CD4-positive, alpha-beta T cell treated with Interleukin-6 for 4 hours (primary cell): ENCODE data around the gene SLC6A12.
"Not testable (repeated sequence)": the region's sequence is repeated elsewhere in the genome, so short reads cannot be mapped to it uniquely, and the experiment has no call there.

Source experiments
- DNase-seq: peaks from one replicate; pipeline ENCODE4 v3.0.0-alpha.2; 2020; ENCODE audit warnings: mixed read lengths

Gene SLC6A12

GRCh38 chr12:234019-234418, 20.1 kb upstream of the SLC6A12 start:
- no peak for DNase-seq

- no peak for DNase-seq
Observed at GRCh38 chr12:233615-233968, 19.6 kb upstream of the SLC6A12 start.

GRCh38 chr12:232731-233614, 19.0 kb upstream of the SLC6A12 start:
- DNase-seq = no peak

GRCh38 chr12:230925-231671, 17.1 kb upstream of the SLC6A12 start:
- DNase-seq = no peak

- no peak for DNase-seq
Observed at GRCh38 chr12:229441-230191, 15.7 kb upstream of the SLC6A12 start.

- DNase-seq = no peak
Observed at GRCh38 chr12:228846-229200, 14.9 kb upstream of the SLC6A12 start.

- DNase-seq = no peak
Observed at GRCh38 chr12:227923-228845, 14.2 kb upstream of the SLC6A12 start.

- DNase-seq = no peak
Observed at GRCh38 chr12:227286-227915, 13.4 kb upstream of the SLC6A12 start.

GRCh38 chr12:226401-226800, 12.4 kb upstream of the SLC6A12 start:
- DNase-seq = no peak

- DNase-seq = no peak
Observed at GRCh38 chr12:225012-225411, 11.1 kb upstream of the SLC6A12 start.

GRCh38 chr12:224330-224729, 10.4 kb upstream of the SLC6A12 start:
- no peak for DNase-seq

- DNase-seq = no peak
Observed at GRCh38 chr12:223841-224240, 9.9 kb upstream of the SLC6A12 start.

DNA sequence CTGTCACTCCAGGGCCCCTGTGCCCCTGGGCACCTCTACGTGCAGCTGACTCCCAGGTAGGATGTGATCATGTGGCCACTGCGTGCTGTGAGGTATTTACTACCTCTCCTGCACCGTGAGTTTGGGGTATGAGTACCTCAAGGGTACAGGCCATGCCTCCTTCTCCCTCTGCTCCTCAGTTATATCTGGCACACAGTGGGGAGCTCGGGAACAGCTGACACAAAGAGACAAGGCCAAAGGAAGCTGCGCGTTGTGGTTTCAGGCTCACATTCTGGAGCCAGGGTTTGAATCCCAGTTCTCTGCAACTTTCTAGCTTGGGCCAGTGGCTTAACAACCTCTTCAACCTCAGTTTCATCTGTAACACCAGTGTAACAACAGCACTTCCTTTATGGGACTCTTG, 7.8 kb upstream of the SLC6A12 start:
- no peak for DNase-seq

DNA sequence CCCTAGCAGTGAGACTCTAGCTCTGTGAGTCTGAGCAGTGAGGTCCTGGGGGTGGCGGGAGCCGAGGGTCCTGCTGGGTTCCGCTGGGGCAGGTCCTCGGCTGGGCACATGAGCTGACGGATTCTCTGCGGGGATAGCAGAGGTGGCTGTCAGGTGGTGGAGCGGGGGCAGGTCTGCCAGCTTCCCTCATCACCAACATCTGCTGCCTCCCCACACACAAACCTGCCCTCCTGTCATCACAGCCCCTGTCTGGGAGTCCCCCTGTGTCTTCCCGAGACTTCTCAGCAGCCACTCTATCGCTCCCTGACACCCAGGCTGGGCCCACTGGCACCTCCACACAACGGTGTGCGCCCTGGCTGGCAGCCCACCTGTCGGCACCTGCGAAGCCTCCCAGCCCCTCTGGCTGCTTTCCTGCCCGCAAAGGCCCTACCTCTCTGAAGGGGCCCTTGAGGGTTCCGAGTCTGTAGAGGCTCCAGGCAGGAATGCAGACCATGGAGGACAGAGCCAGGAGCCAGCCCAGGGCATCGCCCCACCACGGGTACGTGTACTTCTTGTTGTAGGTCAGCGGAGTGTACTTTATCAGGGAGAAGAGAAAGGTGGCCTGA, 7.1 kb upstream of the SLC6A12 start:
- DNase-seq = no peak

DNA sequence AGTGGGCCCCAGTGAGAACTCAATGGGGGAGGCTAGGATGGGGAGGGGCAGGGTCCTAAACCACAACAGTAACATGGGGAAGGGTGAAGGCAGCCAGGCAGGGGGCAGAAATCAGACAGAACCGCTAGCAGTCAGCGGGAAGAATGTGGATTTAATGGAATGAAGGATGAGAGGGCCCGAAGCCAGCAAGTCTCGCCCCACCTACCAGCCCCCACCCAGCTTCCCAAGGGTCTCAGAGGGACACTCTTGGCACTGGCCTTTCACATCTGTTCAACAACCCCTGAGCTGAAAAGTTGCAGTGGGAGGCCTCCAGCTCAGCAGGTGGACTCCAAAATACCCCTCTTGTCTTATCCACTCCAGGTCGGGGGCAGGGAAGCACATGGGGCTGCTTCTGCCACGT, 6.5 kb upstream of the SLC6A12 start:
- no peak for DNase-seq

DNA sequence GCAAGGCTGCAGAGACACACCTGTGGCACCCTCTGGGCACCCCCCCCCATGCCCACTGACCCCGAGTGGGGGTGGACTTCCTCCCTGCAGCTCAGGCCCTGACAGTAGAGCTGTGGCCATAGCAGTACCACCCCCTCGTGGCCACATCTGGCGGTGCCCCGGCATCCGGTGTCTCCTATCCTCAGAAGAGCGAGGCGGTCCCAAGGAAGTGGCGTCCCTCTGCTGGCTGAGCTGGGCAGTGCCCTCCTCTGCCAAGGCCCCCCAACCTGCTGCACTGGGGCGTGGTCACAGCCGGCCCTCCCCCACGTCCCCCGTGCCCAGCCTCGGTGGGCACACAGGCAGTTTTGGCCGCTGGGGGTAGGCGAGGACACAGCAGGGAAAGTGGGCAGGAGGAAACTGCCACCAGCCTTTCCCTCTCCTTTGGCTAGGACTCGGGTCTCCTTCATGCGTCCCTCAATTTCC, 6.0 kb upstream of the SLC6A12 start:
- DNase-seq = peak; percentile 19

DNA sequence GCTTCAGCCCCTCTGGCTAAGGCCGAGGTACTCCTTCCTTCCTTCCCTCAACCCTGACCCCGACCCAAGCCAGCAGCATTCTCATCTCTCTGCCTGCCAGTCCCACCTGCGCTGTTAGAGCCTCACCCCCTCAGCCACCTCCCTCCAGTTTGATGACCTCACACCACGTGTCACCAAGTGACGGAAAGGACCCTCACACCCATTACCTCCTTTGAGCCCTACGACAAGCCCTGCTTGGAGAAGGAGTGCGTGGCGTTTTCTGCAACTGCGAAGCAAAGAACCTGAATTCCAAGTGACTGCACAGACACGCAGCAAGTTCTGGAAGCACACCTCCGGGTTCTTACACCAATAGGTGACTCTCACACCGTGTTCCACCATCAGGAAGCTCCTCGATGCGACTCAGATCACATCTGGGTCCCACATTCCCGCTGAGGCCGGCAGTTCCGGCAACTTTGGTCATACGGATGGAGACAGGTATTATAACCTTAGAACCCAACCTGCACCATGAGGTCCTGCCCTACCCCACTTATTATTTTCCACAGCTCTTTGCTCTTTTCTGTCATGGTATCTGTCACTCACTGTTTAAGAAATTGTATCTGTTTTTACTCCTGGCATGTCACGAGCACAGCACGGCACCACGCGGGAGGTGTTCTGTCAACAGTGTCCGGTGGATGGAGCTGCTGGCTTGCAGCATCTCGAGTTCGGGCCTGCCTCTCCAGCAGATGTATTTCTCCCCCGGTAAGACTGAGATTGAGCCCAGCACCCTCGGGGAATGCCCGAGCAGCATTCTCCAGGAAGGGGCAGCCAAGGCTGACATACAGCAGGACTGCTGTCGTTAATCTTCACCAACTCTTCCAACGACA, 5.0 kb upstream of the SLC6A12 start:
- DNase-seq = no peak

DNA sequence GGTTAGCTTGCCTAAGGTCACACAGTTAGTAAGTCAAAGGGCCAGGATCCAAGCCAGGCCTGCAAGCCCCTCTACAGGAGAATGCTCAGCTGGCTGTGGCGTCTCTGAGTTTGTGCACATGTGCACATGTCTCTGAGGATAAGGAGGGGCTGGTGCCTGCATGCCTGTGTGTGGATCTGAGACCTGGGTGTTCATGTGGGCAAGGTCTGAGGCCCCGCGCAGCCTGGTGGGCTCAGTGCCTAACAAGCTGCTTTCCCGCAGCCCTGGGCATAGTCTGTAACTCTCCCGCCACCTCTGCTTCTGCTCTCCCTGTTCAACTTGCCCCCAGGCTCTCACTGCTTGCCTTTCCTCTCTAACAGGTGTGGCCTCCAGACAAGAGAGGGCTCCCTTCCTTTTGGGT, 4.3 kb upstream of the SLC6A12 start:
- no peak for DNase-seq

- not testable (repeated sequence) for DNase-seq
Observed at GRCh38 chr12:217029-217428, 3.1 kb upstream of the SLC6A12 start.

GRCh38 chr12:215116-215515, 1.2 kb upstream of the SLC6A12 start:
- DNase-seq = no peak
